Hepatocyte (in vitro differentiated cells): Measurements from ENCODE around the gene SP100.
"Not testable (repeated sequence)": the region's sequence is repeated elsewhere in the genome, so short reads cannot be mapped to it uniquely, and the experiment has no call there.

Experiments
- CTCF ChIP-seq: fragments of 200-600 bp; sonication (generic); IDR thresholded peaks from 2 replicates; pipeline ENCODE4 v1.5.1; 2016; ENCODE audit warnings: antibody characterized with exemption, mild to moderate bottlenecking; ENCODE audit not compliant: poor library complexity
- EZH2phosphoT487 ChIP-seq: fragments of 200-600 bp; sonication (generic); IDR thresholded peaks from one replicate; pipeline ENCODE4 v1.6.1; 2018; ENCODE audit warnings: antibody characterized with exemption, mild to moderate bottlenecking, low read depth, moderate library complexity; ENCODE audit not compliant: unreplicated experiment, severe bottlenecking

GRCh38 chr2:230398698-230399097 lies 17.3 kb upstream of the SP100 start:
- not testable (repeated sequence) for TF ChIP-seq CTCF, EZH2phosphoT487
